Measurements from ENCODE around the gene MANF.

DNA sequence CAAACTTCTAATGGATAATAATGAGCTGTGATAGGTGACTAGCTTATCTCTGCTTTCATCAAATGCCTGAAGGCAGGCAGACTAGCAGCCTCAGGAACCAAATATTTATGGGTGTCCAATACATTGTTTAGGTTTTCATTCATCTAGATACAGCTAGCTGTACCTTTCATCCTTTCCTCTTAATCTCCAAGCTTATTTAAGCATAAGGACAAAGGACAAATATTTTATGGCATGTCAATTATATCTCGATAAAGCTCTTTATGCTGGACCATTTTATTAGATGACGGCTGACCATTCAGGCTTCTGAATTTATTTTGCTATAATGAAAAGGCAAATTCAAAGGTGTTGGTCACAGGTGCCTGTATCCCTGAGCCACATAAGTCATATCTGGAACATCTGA, 22.9 kb downstream of the MANF start:
- TF ChIP-seq POLR2AphosphoS5 (IDR thresholded peaks at IDR 0.05; ENCODE audit: insufficient read depth in 1 of 2, low read depth in 1 of 2) (no peak), POLR2A (IDR thresholded peaks at IDR 0.05) (no peak)
